Measurements from ENCODE around the gene ATPAF1. TPM values are rescaled to one million over a fixed set of nuclear protein-coding genes. Genes with fewer than 3 reads are reported as not detected.
A peak's percentile ranks its signal among the peaks of the same experiment; 100 is the strongest.

ATPAF1 gene
- total RNA-seq: 100 to 1,000 TPM in 3 of 4 donors, 10 to 100 TPM in 1; 98.3 to 114 (median 107) TPM
- polyA plus RNA-seq: 100 to 1,000 TPM in 1 of 3 donors, 10 to 100 TPM in 2; 60.9 to 156 (median 82.0) TPM
- long read RNA-seq, donor 1, full-length matches to known transcripts: 181 of 198 reads
- long read RNA-seq, donor 1, partial matches to known transcripts: 2 of 198 reads
- long read RNA-seq, donor 1, other reads (novel, unspliced or antisense): 15 of 198 reads
- long read RNA-seq, donor 2, full-length matches to known transcripts: 369 of 395 reads
- long read RNA-seq, donor 2, partial matches to known transcripts: 6 of 395 reads
- long read RNA-seq, donor 2, other reads (novel, unspliced or antisense): 20 of 395 reads

DNA sequence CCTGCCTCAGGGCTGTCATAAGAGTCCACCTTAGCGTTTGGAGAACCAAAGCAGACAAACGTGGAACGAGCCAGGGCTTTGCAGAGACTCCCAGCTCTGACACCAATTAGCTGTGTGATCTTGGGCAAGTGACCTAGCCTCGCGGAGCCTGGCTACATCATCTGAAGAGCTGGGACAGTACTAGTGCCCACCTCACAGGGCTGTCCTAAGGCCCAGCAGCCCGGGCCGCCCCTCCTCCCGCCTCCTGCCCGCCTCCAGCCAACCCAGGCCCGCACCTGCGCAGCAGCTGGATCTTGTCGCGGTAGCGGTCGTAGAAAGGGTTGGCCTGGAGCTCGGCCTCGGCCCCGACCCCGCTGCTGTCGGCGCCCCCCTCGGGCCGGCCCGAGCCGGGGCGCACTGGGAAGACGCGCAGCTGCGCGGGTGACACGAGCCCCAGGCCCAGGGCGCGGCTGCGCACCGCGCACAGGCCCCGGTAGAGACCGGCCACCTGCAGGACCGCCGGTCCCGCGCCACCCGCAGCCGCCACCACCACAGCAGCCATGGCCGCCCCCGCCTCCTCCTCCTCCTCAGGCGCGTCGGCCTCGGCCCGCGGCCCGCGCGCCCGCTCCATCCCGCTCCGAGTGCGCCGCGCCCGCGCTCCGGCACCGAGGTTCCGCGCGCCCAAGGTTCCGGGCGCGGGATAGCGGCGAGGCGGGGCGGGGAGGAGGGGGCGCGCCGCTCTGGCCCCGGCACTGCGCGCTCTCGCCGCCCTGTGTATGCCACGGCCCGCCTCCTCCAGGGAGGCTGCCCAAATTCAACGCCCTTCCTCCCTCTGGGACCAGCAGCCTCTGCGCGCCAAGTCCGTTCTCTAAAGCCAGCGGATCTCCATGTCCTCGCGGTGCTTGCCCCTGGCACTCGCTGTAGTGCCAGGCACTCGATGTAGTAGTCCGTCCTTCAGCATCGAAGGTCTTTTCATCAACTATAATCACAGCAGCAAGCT is at the start of gene ATPAF1:
Gene ATPAF1, minus strand, starts transcription at position 583 of the 979 bp plus-strand sequence. Its CDS starts 42 bp downstream, at position 541.
- Histone ChIP-seq H3K36me3 (ENCODE audit: insufficient read depth in 1 of 2, low read depth in 1 of 2) (peaks cover 6 to 37% of the 10 kb centered on the region in 2 donors), H3K27me3 (ENCODE audit: insufficient read depth in 3 of 3, low read length in 2 of 3) (no peaks in the 10 kb centered on the region), H3K4me1 (peaks cover 17% of the 10 kb centered on the region), H3K4me3 (peak within 1 kb of the TSS; percentile 96), H3K27ac (peak within 1 kb of the TSS; percentile 79), H3K9me3 (no peaks in the 10 kb centered on the region)
- intact Hi-C loops (cut with DNase I): loop anchor here (5.0 kb wide), 4 partner anchors 46 to 54 kb away; partner anchors contain the start of genes EFCAB14 (in 1 of the 2) and MOB3C (in 1 of the 2)
- ATAC-seq: peak; percentile 91 to 94 (median 93)
- WGBS, 3 donors: 0 to 1% (median 0%) methylated on average over 60 to 91 of the region's 96 CpGs
- DNase-seq: peak; percentile 79 to 90
- TF ChIP-seq CTCF (IDR thresholded peaks at IDR 0.05): no peak

- Histone ChIP-seq H3K4me3 (peak overlapping the region; percentile 100), H3K4me1 (peaks cover 29% of the 10 kb centered on the region), H3K27ac (no peak overlapping the region), H3K36me3 (ENCODE audit: insufficient read depth in 1 of 2, low read depth in 1 of 2) (peaks cover 4 to 36% of the 10 kb centered on the region in 2 donors), H3K9me3 (no peaks in the 10 kb centered on the region), H3K27me3 (ENCODE audit: insufficient read depth in 3 of 3, low read length in 2 of 3) (no peaks in the 10 kb centered on the region)
- no peak for TF ChIP-seq CTCF (IDR thresholded peaks at IDR 0.05)
- 52 to 60% (median 54%) methylated on average over 9 of the region's 9 CpGs for WGBS, 3 donors
- ATAC-seq (no peak), DNase-seq (no peak)
- intact Hi-C loops (cut with DNase I): loop anchor here (5.0 kb wide), 2 partner anchors 50 to 315 kb away; partner anchors contain the start of gene ATPAF1 (in 1 of the 2)
These were observed 49.5 kb upstream of the ATPAF1 start for GRCh38 chr1:46717654-46718053.

DNA sequence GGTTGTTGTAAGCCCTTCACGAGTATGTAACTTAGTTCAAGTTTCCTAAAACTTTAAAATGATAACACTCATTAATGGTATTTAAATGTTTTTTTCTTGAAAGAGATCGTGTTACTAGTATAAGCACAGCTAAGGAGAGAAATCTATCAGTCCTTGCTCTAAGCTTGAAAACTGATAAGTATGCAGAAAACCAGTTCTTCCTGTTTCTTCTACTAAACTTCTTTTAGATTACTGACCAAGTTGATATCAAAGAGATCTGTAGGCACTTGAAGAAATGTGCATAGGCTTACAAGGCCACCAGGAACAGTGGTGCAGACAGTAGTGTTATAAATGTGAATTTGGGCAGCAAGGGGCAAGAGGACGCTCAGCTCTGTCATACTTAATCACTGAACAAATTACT is 46.8 kb upstream of the ATPAF1 start:
- WGBS, 3 donors: 73 to 78% (median 77%) methylated on average over 3 of the region's 3 CpGs
- H3K27me3 ChIP-seq (ENCODE audit: insufficient read depth in 3 of 3, low read length in 2 of 3): no peaks in the 10 kb centered on the region
- intact Hi-C loops (cut with DNase I): loop anchor here (5.0 kb wide), 2 partner anchors 48 to 313 kb away; partner anchors contain the start of gene ATPAF1 (in 1 of the 2)

DNA sequence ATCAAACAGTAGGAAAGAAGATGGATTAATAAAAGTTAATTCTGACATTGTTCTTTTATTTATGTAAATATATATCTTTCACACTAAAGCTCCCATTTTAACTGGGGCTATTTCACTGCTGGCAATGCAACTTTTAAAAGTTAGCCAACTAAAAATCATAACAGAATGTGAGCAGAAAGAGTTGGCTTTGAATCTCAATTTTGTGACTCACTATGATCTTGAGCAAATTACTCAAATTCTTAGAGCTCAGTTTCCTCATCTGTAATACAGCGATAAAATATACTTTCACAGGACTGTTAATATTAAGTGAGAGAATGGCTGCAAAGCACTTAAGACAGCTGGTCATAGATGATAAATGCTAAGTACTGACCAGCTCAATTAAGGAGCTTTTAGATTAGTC is 40.0 kb upstream of the ATPAF1 start:
- ATAC-seq (no peak), DNase-seq (no peak)
- Histone ChIP-seq H3K4me3 (no peak overlapping the region), H3K4me1 (no peaks in the 10 kb centered on the region), H3K27me3 (ENCODE audit: insufficient read depth in 3 of 3, low read length in 2 of 3) (no peaks in the 10 kb centered on the region), H3K9me3 (no peaks in the 10 kb centered on the region), H3K27ac (no peak overlapping the region), H3K36me3 (ENCODE audit: insufficient read depth in 1 of 2, low read depth in 1 of 2) (peaks cover 12 to 87% of the 10 kb centered on the region in 2 donors)
- WGBS, 3 donors: 94 to 100% (median 99%) methylated on average over 1 of the region's 1 CpG
- intact Hi-C loops (cut with DNase I): no loop called here
- TF ChIP-seq CTCF (IDR thresholded peaks at IDR 0.05): no peak

More for the DNA sequence above, 46.8 kb upstream of the ATPAF1 start:
- DNase-seq: no peak
- Histone ChIP-seq H3K4me3 (no peak overlapping the region), H3K36me3 (ENCODE audit: insufficient read depth in 1 of 2, low read depth in 1 of 2) (peaks cover 4 to 59% of the 10 kb centered on the region in 2 donors), H3K27ac (no peak overlapping the region), H3K9me3 (no peaks in the 10 kb centered on the region), H3K4me1 (peaks cover 29% of the 10 kb centered on the region)
- no peak for TF ChIP-seq CTCF (IDR thresholded peaks at IDR 0.05)
- ATAC-seq: no peak

Data from psoas muscle (tissue), 8 donors.